A549 (cell line): ENCODE data around the gene HAAO. TPM values are rescaled to one million over a fixed set of nuclear protein-coding genes. Genes with fewer than 3 reads are reported as not detected.

Experiments used
- ATAC-seq, 2 experiments: fragments of 200-7000 bp in 1 of 2; fragments of >200 bp in 1 of 2; cut with Nextera tagmentation in 1 of 2; cut with Tn5 transposase in 1 of 2; 3 replicates each; pipeline versions ENCODE4 v1.8.0 to v1.9.1; 2018 to 2020; ENCODE audit warnings: mild to moderate bottlenecking in 1 of 2, moderate library complexity in 1 of 2
- CTCF ChIA-PET: fragments of 300-600 bp; sonication (Branson Sonifier 250); formaldehyde crosslinking; extraction: SDS; loops from one replicate; lab custom pipeline; 2021; ENCODE audit warnings: antibody characterized with exemption, inconsistent platforms; lab: Yijun Ruan, JAX
- POLR2A ChIA-PET: fragments of 350-600 bp; formaldehyde crosslinking; extraction: SDS; loops from one replicate; lab custom pipeline; 2021; ENCODE audit warnings: antibody characterized with exemption, inconsistent platforms; lab: Yijun Ruan, JAX
- DNase-seq, 2 experiments: peaks; one replicate each; pipeline versions ENCODE4 v3.0.0 to v3.0.0-alpha.2; 2011 to 2016; ENCODE audit warnings: low read depth in 1 of 2, low spot score in 1 of 2
- FAIRE-seq: peaks from 2 replicates; lab custom pipeline; 2011; peaks lifted over from hg19 to GRCh38; lab: Jason Lieb, UNC
- H3K27ac ChIP-seq, 2 experiments: fragments of >200 bp; sonication (Bioruptor Twin); formaldehyde crosslinking; 3 replicates each; pipeline ENCODE4 v1.5.1; 2016 to 2017
- H3K4me1 ChIP-seq: fragments of >200 bp; sonication (Bioruptor Twin); formaldehyde crosslinking; 3 replicates; pipeline ENCODE4 v1.6.1; 2016
- H3K4me2 ChIP-seq: fragments of >200 bp; sonication (Bioruptor Twin); formaldehyde crosslinking; 3 replicates; pipeline ENCODE4 v1.6.1; 2016
- H3K4me3 ChIP-seq: fragments of >200 bp; sonication (Bioruptor Twin); formaldehyde crosslinking; 3 replicates; pipeline ENCODE4 v1.5.1; 2016
- H3K9me3 ChIP-seq: fragments of >200 bp; sonication (Bioruptor Twin); formaldehyde crosslinking; 3 replicates; pipeline ENCODE4 v1.6.1; 2016
- CEBPB ChIP-seq, 2 experiments: fragments of >200 bp in 1 of 2; sonication (Bioruptor Twin) in 1 of 2; formaldehyde crosslinking in 1 of 2; IDR thresholded peaks; 2 replicates each; pipeline ENCODE4 v1.6.1; 2012 to 2016
- FOSB ChIP-seq: fragments of 250-450 bp; sonication (Bioruptor Pico); IDR thresholded peaks from 2 replicates; pipeline ENCODE4 v1.5.0; 2020; ENCODE audit warnings: mild to moderate bottlenecking, moderate library complexity
- HDAC2 ChIP-seq: fragments of 200-600 bp; sonication (generic); IDR thresholded peaks from 2 replicates; pipeline ENCODE4 v1.6.1; 2016
- KDM5A ChIP-seq: fragments of 200-600 bp; sonication (generic); IDR thresholded peaks from 2 replicates; pipeline ENCODE4 v1.6.1; 2016; ENCODE audit warnings: antibody characterized with exemption, mild to moderate bottlenecking
- MAFK ChIP-seq: fragments of 450-650 bp; IDR thresholded peaks from 2 replicates; pipeline ENCODE4 v1.6.1; 2014; ENCODE audit not compliant: partially characterized antibody
- MAX ChIP-seq: IDR thresholded peaks from 2 replicates; pipeline ENCODE4 v1.6.1; 2012
- NR3C1 ChIP-seq: fragments of >200 bp; sonication (Bioruptor Twin); formaldehyde crosslinking; IDR thresholded peaks from 3 replicates; pipeline ENCODE4 v1.6.1; 2017
- PHF8 ChIP-seq: fragments of 200-600 bp; sonication (generic); IDR thresholded peaks from 2 replicates; pipeline ENCODE4 v1.6.1; 2016; ENCODE audit warnings: low read depth, mild to moderate bottlenecking, antibody characterized with exemption, moderate library complexity, borderline replicate concordance
- POLR2AphosphoS2 ChIP-seq: conservative IDR thresholded peaks from 2 replicates; pipeline ENCODE4 v1.6.1; 2012; ENCODE audit warnings: low read length, improper control_type of control experiment, inconsistent platforms
- RAD21 ChIP-seq, 2 experiments: fragments of >200 bp in 1 of 2; sonication (Bioruptor Twin) in 1 of 2; formaldehyde crosslinking in 1 of 2; IDR thresholded peaks in 1 of 2; conservative IDR thresholded peaks in 1 of 2; 2 replicates in 1 of 2; 3 replicates in 1 of 2; pipeline ENCODE4 v1.6.1; 2012 to 2018; ENCODE audit warnings: inconsistent platforms in 1 of 2
- RARB ChIP-seq: fragments of 250-450 bp; sonication (Bioruptor Pico); IDR thresholded peaks from 2 replicates; pipeline ENCODE4 v1.8.0; 2021; ENCODE audit warnings: mild to moderate bottlenecking, moderate library complexity
- RCOR1 ChIP-seq: fragments of 150-350 bp; IDR thresholded peaks from 2 replicates; pipeline ENCODE4 v1.6.1; 2014; ENCODE audit warnings: antibody characterized with exemption, low read length, low read depth
- RNF2 ChIP-seq: fragments of 200-600 bp; sonication (generic); IDR thresholded peaks from 2 replicates; pipeline ENCODE4 v1.6.1; 2016; ENCODE audit warnings: low read depth, mild to moderate bottlenecking, antibody characterized with exemption, moderate library complexity, borderline replicate concordance
- SREBF2 ChIP-seq: fragments of 450-650 bp; IDR thresholded peaks from 2 replicates; pipeline ENCODE4 v1.6.1; 2014; ENCODE audit warnings: mild to moderate bottlenecking, moderate library complexity
- ZNF302 ChIP-seq: fragments of 250-450 bp; sonication (Bioruptor Pico); IDR thresholded peaks from 2 replicates; pipeline ENCODE4 v1.9.0; 2021; ENCODE audit warnings: inconsistent platforms, mild to moderate bottlenecking, moderate library complexity
- WGBS: methylation state at CpG from one replicate; pipeline ENCODE4 v1.1.6; 2017; ENCODE audit errors: missing lambda C conversion rate; 5-methylcytosine and 5-hydroxymethylcytosine counted together
- polyA plus RNA-seq, 4 experiments: library from polyadenylated mRNA; depleted of rRNA in 3 of 4; stranded (reverse); fragments of >200 nt; fragmentation: RNase III in 1 of 4; extraction: RNeasy Plus Mini Kit Qiagen cat#74134 plus additional on column Dnase treatment in 1 of 4; gene quantifications; 2 replicates in 3 of 4; 3 replicates in 1 of 4; pipeline ENCODE4 v1.2.3, GENCODE V29; 2011 to 2017
- TF ChIP-seq, protein P1 (sequence below): fragments of 250-450 bp; sonication (Bioruptor Pico); IDR thresholded peaks from 2 replicates; pipeline ENCODE4 v1.5.0; 2021; ENCODE audit warnings: mild to moderate bottlenecking, moderate library complexity, borderline replicate concordance
- TF ChIP-seq, protein P2 (sequence below): fragments of 150-350 bp; IDR thresholded peaks from 2 replicates; pipeline ENCODE4 v1.6.1; 2014; ENCODE audit warnings: low read depth, mild to moderate bottlenecking, low read length
- TF ChIP-seq, protein P3 (sequence below): fragments of >200 bp; sonication (Bioruptor Twin); formaldehyde crosslinking; IDR thresholded peaks from 2 replicates; pipeline ENCODE4 v1.6.1; 2016
- TF ChIP-seq, protein P4 (sequence below): fragments of >200 bp; sonication (Bioruptor Twin); formaldehyde crosslinking; IDR thresholded peaks from 3 replicates; pipeline ENCODE4 v1.5.1; 2016

Gene HAAO
- polyA plus RNA-seq, 2 of the 4 experiments (the other 2 are of a cell fraction): not detected

DNA sequence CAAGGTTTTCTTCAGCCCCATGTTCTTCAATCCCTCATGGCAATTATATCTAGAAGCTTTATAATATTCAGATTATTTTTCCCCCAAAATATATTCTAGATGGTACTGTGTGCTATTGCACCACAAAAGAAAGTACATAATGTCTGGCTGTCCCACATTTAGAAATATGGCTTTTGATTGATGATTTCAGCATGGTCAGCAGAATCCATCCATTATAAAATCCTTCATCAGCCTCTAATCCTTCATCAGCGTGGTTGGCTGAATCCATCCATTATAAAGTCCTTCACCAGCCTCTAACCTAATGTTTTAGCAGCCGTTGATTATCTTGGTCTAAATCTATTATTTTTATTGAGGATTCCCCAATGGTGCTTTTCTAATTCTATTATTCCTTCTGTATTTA lies 23.3 kb upstream of the HAAO start:
- TF ChIP-seq RARB (CRISPR knock-in tag) (no peak), HDAC2 (no peak), MAFK (peak; percentile 91), PHF8 (no peak), FOSB (CRISPR knock-in tag) (no peak), POLR2AphosphoS2 (no peak), RAD21 (conservative IDR thresholded peaks at IDR 0.05 in 1 of 2, IDR thresholded peaks at IDR 0.05 in 1 of 2) (no peak), KDM5A (no peak)
- TF ChIP-seq, protein P1, sequence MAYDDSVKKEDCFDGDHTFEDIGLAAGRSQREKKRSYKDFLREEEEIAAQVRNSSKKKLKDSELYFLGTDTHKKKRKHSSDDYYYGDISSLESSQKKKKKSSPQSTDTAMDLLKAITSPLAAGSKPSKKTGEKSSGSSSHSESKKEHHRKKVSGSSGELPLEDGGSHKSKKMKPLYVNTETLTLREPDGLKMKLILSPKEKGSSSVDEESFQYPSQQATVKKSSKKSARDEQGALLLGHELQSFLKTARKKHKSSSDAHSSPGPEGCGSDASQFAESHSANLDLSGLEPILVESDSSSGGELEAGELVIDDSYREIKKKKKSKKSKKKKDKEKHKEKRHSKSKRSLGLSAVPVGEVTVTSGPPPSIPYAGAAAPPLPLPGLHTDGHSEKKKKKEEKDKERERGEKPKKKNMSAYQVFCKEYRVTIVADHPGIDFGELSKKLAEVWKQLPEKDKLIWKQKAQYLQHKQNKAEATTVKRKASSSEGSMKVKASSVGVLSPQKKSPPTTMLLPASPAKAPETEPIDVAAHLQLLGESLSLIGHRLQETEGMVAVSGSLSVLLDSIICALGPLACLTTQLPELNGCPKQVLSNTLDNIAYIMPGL (CRISPR knock-in tag): no peak
- TF ChIP-seq, all 56 proteins: peak for 1
- Histone ChIP-seq H3K4me3 (no peak overlapping the region), H3K27ac (no peak overlapping the region), H3K9me3 (no peaks in the 10 kb centered on the region), H3K4me2 (no peak overlapping the region), H3K4me1 (peaks cover 3% of the 10 kb centered on the region; the same call in 1 of the 3 replicates)
- ATAC-seq (no peak), FAIRE-seq (no peak), DNase-seq (no peak)
- POLR2A ChIA-PET: no interaction called here
- CTCF ChIA-PET: interaction anchor here (1.1 to 4.9 kb wide), 5 partner anchors 8 to 414 kb away, joined by 4 to 41 read pairs (median 5); no protein-coding TSS in a partner anchor
- 21% methylated on average over 2 of the region's 2 CpGs for WGBS

DNA sequence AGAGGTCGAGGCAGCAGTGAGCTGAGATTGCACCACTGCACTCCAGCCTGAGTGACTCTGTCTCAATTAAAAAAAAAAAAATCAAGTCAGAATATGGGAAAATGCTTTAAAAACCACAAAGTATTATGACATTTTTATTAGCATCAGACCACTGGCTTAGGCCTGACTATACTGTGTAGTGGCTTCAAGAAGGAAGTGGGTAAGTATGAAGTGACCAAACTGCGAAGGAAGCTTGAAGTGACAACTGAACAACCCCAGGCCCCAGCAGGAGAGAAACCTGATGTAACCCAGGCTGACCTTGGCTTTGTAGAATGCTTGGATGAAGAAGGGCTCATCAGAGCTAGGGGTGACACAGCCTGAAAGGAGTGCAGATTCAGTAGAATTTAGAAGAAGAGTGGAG lies 21.4 kb upstream of the HAAO start:
- FAIRE-seq (no peak), ATAC-seq (no peak), DNase-seq (no peak)
- CTCF ChIA-PET: interaction anchor here (0.9 to 5.7 kb wide), 9 partner anchors 10 to 763 kb away, joined by 3 to 56 read pairs (median 4); no protein-coding TSS in a partner anchor
- POLR2A ChIA-PET: no interaction called here
- no peaks in the 10 kb centered on the region for H3K9me3 ChIP-seq
- H3K4me1 ChIP-seq: peaks cover 10% of the 10 kb centered on the region
- no peak overlapping the region for H3K4me2 ChIP-seq
- TF ChIP-seq NR3C1 (no peak), CEBPB (IDR thresholded peaks at IDR 0.05) (no peak), SREBF2 (no peak), HDAC2 (no peak), ZNF302 (CRISPR knock-in tag) (no peak), RNF2 (no peak)
- TF ChIP-seq, protein P2, sequence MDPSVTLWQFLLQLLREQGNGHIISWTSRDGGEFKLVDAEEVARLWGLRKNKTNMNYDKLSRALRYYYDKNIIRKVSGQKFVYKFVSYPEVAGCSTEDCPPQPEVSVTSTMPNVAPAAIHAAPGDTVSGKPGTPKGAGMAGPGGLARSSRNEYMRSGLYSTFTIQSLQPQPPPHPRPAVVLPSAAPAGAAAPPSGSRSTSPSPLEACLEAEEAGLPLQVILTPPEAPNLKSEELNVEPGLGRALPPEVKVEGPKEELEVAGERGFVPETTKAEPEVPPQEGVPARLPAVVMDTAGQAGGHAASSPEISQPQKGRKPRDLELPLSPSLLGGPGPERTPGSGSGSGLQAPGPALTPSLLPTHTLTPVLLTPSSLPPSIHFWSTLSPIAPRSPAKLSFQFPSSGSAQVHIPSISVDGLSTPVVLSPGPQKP: no peak
- TF ChIP-seq, protein P3, sequence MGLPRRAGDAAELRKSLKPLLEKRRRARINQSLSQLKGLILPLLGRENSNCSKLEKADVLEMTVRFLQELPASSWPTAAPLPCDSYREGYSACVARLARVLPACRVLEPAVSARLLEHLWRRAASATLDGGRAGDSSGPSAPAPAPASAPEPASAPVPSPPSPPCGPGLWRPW: no peak
- no peak overlapping the region for H3K4me3 ChIP-seq
- WGBS: 71% methylated on average over 2 of the region's 2 CpGs
- H3K27ac ChIP-seq: no peak overlapping the region

- ATAC-seq (no peak), FAIRE-seq (no peak), DNase-seq (peak; percentile 55 to 69)
- H3K27ac ChIP-seq: no peak overlapping the region
- TF ChIP-seq, protein P4, sequence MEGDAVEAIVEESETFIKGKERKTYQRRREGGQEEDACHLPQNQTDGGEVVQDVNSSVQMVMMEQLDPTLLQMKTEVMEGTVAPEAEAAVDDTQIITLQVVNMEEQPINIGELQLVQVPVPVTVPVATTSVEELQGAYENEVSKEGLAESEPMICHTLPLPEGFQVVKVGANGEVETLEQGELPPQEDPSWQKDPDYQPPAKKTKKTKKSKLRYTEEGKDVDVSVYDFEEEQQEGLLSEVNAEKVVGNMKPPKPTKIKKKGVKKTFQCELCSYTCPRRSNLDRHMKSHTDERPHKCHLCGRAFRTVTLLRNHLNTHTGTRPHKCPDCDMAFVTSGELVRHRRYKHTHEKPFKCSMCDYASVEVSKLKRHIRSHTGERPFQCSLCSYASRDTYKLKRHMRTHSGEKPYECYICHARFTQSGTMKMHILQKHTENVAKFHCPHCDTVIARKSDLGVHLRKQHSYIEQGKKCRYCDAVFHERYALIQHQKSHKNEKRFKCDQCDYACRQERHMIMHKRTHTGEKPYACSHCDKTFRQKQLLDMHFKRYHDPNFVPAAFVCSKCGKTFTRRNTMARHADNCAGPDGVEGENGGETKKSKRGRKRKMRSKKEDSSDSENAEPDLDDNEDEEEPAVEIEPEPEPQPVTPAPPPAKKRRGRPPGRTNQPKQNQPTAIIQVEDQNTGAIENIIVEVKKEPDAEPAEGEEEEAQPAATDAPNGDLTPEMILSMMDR: peak; percentile 42; the same call in 2 of the 3 replicates
- TF ChIP-seq MAX (no peak), RCOR1 (no peak), NR3C1 (no peak), RAD21 (conservative IDR thresholded peaks at IDR 0.05 in 1 of 2, IDR thresholded peaks at IDR 0.05 in 1 of 2) (no peak)
- WGBS: 6% methylated on average over 1 of the region's 1 CpG
- no peak overlapping the region for H3K4me3 ChIP-seq
- H3K4me2 ChIP-seq: no peak overlapping the region
- POLR2A ChIA-PET: interaction anchor here (0.7 kb wide), 1 partner anchor 37 kb away, joined by 3 read pairs; no protein-coding TSS in a partner anchor
- CTCF ChIA-PET: interaction anchor here (0.7 to 5.7 kb wide), 10 partner anchors 11 to 764 kb away, joined by 3 to 56 read pairs (median 4); no protein-coding TSS in a partner anchor
- peaks cover 10% of the 10 kb centered on the region for H3K4me1 ChIP-seq
- H3K9me3 ChIP-seq: no peaks in the 10 kb centered on the region
Observed at GRCh38 chr2:42812899-42813479, 20.6 kb upstream of the HAAO start.
